ENCODE results near the gene PHLDA2. TPM values are rescaled to one million over a fixed set of nuclear protein-coding genes. Genes with fewer than 3 reads are reported as not detected.

PHLDA2 gene
- total and polyA plus RNA-seq, 2 experiments from 2014 or later = 11.7 to 66.0 TPM

GRCh38 chr11:2915473-2915872 lies 13.7 kb downstream of the PHLDA2 start:
- Histone ChIP-seq H3F3A (ENCODE audit: insufficient read depth) (no peaks in the 10 kb centered on the region), H3K27ac (no peak overlapping the region), H2AFZ (no peak overlapping the region), H3K27me3 (replicated peaks; ENCODE audit: insufficient read depth) (no peaks in the 10 kb centered on the region), H3K9ac (no peak overlapping the region), H3K9me2 (ENCODE audit: insufficient read depth) (no peaks in the 10 kb centered on the region), H3K9me3 (ENCODE audit: low read depth) (no peaks in the 10 kb centered on the region), H4K20me1 (ENCODE audit: insufficient read depth) (no peaks in the 10 kb centered on the region), H3K4me1 (ENCODE audit: insufficient read depth) (peaks cover 13% of the 10 kb centered on the region), H3K36me3 (ENCODE audit: low read depth) (no peaks in the 10 kb centered on the region), H3K4me3 (no peak overlapping the region), H3K4me2 (ENCODE audit: unreplicated experiment) (no peak overlapping the region), H3K79me2 (ENCODE audit: insufficient read depth) (no peaks in the 10 kb centered on the region)
- DNase-seq = no peak
- TF ChIP-seq EZH2 (IDR thresholded peaks at IDR 0.05; ENCODE audit: insufficient read depth, poor library complexity, severe bottlenecking) = no peak
- TF ChIP-seq EZH2phosphoT487 (IDR thresholded peaks at IDR 0.05; ENCODE audit: insufficient read depth, low read depth) = no peak
- 94 to 97% methylated on average over 10 to 11 of the region's 11 CpGs for WGBS, 2 experiments (ENCODE audit: low coverage in 1 of 2, low lambda C conversion rate in 2 of 2, missing lambda C conversion rate in 2 of 2)
- in situ Hi-C loops (cut with MboI) = no loop called here

- Histone ChIP-seq H3K4me3 (no peak overlapping the region), H3K79me2 (ENCODE audit: insufficient read depth) (no peaks in the 10 kb centered on the region), H3K4me1 (ENCODE audit: insufficient read depth) (peaks cover 13% of the 10 kb centered on the region), H3F3A (ENCODE audit: insufficient read depth) (no peaks in the 10 kb centered on the region), H3K27ac (no peak overlapping the region), H4K20me1 (ENCODE audit: insufficient read depth) (no peaks in the 10 kb centered on the region), H3K27me3 (replicated peaks; ENCODE audit: insufficient read depth) (no peaks in the 10 kb centered on the region), H3K9me2 (ENCODE audit: insufficient read depth) (no peaks in the 10 kb centered on the region), H3K36me3 (ENCODE audit: low read depth) (no peaks in the 10 kb centered on the region), H3K4me2 (ENCODE audit: unreplicated experiment) (no peak overlapping the region), H2AFZ (no peak overlapping the region), H3K9ac (no peak overlapping the region), H3K9me3 (ENCODE audit: low read depth) (no peaks in the 10 kb centered on the region)
- no peak for DNase-seq
- TF ChIP-seq EZH2phosphoT487 (IDR thresholded peaks at IDR 0.05; ENCODE audit: insufficient read depth, low read depth) (no peak), EZH2 (IDR thresholded peaks at IDR 0.05; ENCODE audit: insufficient read depth, poor library complexity, severe bottlenecking) (no peak)
- WGBS, 2 experiments (ENCODE audit: low coverage in 1 of 2, low lambda C conversion rate in 2 of 2, missing lambda C conversion rate in 2 of 2) = 93% methylated on average over 17 to 18 of the region's 18 CpGs
- in situ Hi-C loops (cut with MboI) = no loop called here
Observed at GRCh38 chr11:2914455-2915195, 14.6 kb downstream of the PHLDA2 start.

- Histone ChIP-seq H3K27ac (no peak overlapping the region), H3K9me3 (ENCODE audit: low read depth) (no peaks in the 10 kb centered on the region), H3K9me2 (ENCODE audit: insufficient read depth) (no peaks in the 10 kb centered on the region), H3K4me2 (ENCODE audit: unreplicated experiment) (no peak overlapping the region), H3K27me3 (replicated peaks; ENCODE audit: insufficient read depth) (no peaks in the 10 kb centered on the region), H3F3A (ENCODE audit: insufficient read depth) (no peaks in the 10 kb centered on the region), H4K20me1 (ENCODE audit: insufficient read depth) (no peaks in the 10 kb centered on the region), H3K36me3 (ENCODE audit: low read depth) (no peaks in the 10 kb centered on the region), H3K4me1 (ENCODE audit: insufficient read depth) (peaks cover 13% of the 10 kb centered on the region), H3K4me3 (no peak overlapping the region), H3K79me2 (ENCODE audit: insufficient read depth) (no peaks in the 10 kb centered on the region), H2AFZ (no peak overlapping the region), H3K9ac (no peak overlapping the region)
- WGBS, 2 experiments (ENCODE audit: low coverage in 1 of 2, low lambda C conversion rate in 2 of 2, missing lambda C conversion rate in 2 of 2) = 93 to 99% methylated on average over 9 of the region's 9 CpGs
- in situ Hi-C loops (cut with MboI) = no loop called here
- no peak for DNase-seq
- TF ChIP-seq EZH2 (IDR thresholded peaks at IDR 0.05; ENCODE audit: insufficient read depth, poor library complexity, severe bottlenecking) (no peak), EZH2phosphoT487 (IDR thresholded peaks at IDR 0.05; ENCODE audit: insufficient read depth, low read depth) (no peak)
Observed at GRCh38 chr11:2913776-2914175, 15.4 kb downstream of the PHLDA2 start.

- Histone ChIP-seq H3K4me3 (no peak overlapping the region), H3K4me1 (ENCODE audit: insufficient read depth) (peaks cover 13% of the 10 kb centered on the region), H3F3A (ENCODE audit: insufficient read depth) (no peaks in the 10 kb centered on the region), H3K9me3 (ENCODE audit: low read depth) (no peaks in the 10 kb centered on the region), H3K36me3 (ENCODE audit: low read depth) (no peaks in the 10 kb centered on the region), H3K9ac (no peak overlapping the region), H3K9me2 (ENCODE audit: insufficient read depth) (no peaks in the 10 kb centered on the region), H3K27me3 (replicated peaks; ENCODE audit: insufficient read depth) (no peaks in the 10 kb centered on the region), H4K20me1 (ENCODE audit: insufficient read depth) (no peaks in the 10 kb centered on the region), H3K27ac (no peak overlapping the region), H2AFZ (no peak overlapping the region), H3K79me2 (ENCODE audit: insufficient read depth) (no peaks in the 10 kb centered on the region), H3K4me2 (ENCODE audit: unreplicated experiment) (no peak overlapping the region)
- in situ Hi-C loops (cut with MboI) = no loop called here
- DNase-seq = peak; percentile 71
- TF ChIP-seq EZH2 (IDR thresholded peaks at IDR 0.05; ENCODE audit: insufficient read depth, poor library complexity, severe bottlenecking) (no peak), EZH2phosphoT487 (IDR thresholded peaks at IDR 0.05; ENCODE audit: insufficient read depth, low read depth) (no peak)
- 62 to 70% methylated on average over 10 to 13 of the region's 13 CpGs for WGBS, 2 experiments (ENCODE audit: low coverage in 1 of 2, low lambda C conversion rate in 2 of 2, missing lambda C conversion rate in 2 of 2)
Observed at GRCh38 chr11:2913019-2913431, 16.2 kb downstream of the PHLDA2 start.
